Bronchial epithelial cell (primary cell): Measurements from ENCODE around the gene HAGH. TPM values are rescaled to one million over a fixed set of nuclear protein-coding genes. Genes with fewer than 3 reads are reported as not detected.

Experiments
- DNase-seq: peaks from one replicate; pipeline ENCODE4 v3.0.0-alpha.2; 2010; ENCODE audit warnings: low read depth
- FAIRE-seq: peaks from 2 replicates; lab custom pipeline; 2011; peaks lifted over from hg19 to GRCh38; lab: Jason Lieb, UNC
- H3K27me3 ChIP-seq: 2 replicates; pipeline ENCODE4 v1.5.1; 2011; ENCODE audit warnings: low read length; ENCODE audit not compliant: control insufficient read depth, insufficient read depth
- H3K36me3 ChIP-seq: 2 replicates; pipeline ENCODE4 v1.5.1; 2011; ENCODE audit warnings: low read length; ENCODE audit not compliant: control insufficient read depth, insufficient read depth
- H3K4me3 ChIP-seq: 2 replicates; pipeline ENCODE4 v1.5.1; 2011; ENCODE audit warnings: mild to moderate bottlenecking, low read depth, low read length, control low read depth
- CTCF ChIP-seq: IDR thresholded peaks from 2 replicates; pipeline ENCODE4 v1.5.1; 2011; ENCODE audit warnings: mild to moderate bottlenecking, moderate library complexity, low read length, control low read depth, inconsistent platforms; ENCODE audit not compliant: insufficient read depth, severe bottlenecking
- total RNA-seq: library from RNA; depleted of rRNA; stranded (reverse); fragments of >200 nt; gene quantifications from 2 replicates; pipeline ENCODE4 v1.2.1, GENCODE V29; 2014

Gene HAGH
- total RNA-seq, 1 donor from 2014 or later: 60.0 TPM

DNA sequence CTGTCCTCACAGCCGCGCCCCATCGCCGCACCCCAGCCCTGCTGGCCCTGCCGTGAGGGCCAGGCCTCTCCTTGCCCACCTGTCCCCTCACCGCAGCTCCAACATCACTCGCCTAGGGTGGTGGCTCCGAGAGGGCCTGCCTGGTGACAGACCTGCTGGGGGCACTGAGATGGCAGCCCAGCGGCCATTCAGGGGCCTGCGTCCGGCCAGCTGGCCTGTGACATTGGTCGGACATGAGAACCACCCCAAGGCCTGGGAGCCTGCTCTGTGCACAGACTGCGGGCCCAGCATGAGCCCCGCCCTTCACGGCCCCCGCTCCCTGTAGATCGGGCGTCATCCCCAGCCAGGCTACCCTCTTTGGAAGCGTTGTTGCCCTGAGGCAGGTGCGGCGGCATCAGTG is 67.1 kb downstream of the HAGH start:
- FAIRE-seq (no peak), DNase-seq (no peak)
- H3K27me3 ChIP-seq: no peaks in the 10 kb centered on the region
- H3K36me3 ChIP-seq: peaks cover 22% of the 10 kb centered on the region
- no peak for TF ChIP-seq CTCF
- H3K4me3 ChIP-seq: no peak overlapping the region

GRCh38 chr16:1758923-1759322 is 67.7 kb downstream of the HAGH start:
- Histone ChIP-seq H3K27me3 (no peaks in the 10 kb centered on the region), H3K36me3 (peaks cover 17% of the 10 kb centered on the region), H3K4me3 (no peak overlapping the region)
- no peak for FAIRE-seq
- no peak for TF ChIP-seq CTCF
- no peak for DNase-seq

GRCh38 chr16:1757714-1758461 is 68.7 kb downstream of the HAGH start:
- Histone ChIP-seq H3K36me3 (peaks cover 12% of the 10 kb centered on the region), H3K27me3 (no peaks in the 10 kb centered on the region), H3K4me3 (no peak overlapping the region)
- no peak for FAIRE-seq
- no peak for DNase-seq
- no peak for TF ChIP-seq CTCF

Other genes with a start within 250 kb of the HAGH start
- gene IFT140, start 214.8 kb downstream of the HAGH start, total RNA-seq: 10.8 and 12.4 TPM in 2 replicates
- gene CRAMP1, start 214.5 kb downstream of the HAGH start, total RNA-seq: 3.9 and 5.0 TPM in 2 replicates
- gene JPT2, start 148.5 kb downstream of the HAGH start, total RNA-seq: 55.0 and 59.2 TPM in 2 replicates
- 24.5 and 28.7 TPM in 2 replicates for gene MAPK8IP3, start 120.6 kb downstream of the HAGH start, total RNA-seq
- gene NME3, start 55.3 kb downstream of the HAGH start, total RNA-seq: 48.5 and 56.9 TPM in 2 replicates
- 5.8 and 6.1 TPM in 2 replicates for gene EME2, start 54.0 kb downstream of the HAGH start, total RNA-seq
- gene MRPS34, start 53.7 kb downstream of the HAGH start, total RNA-seq: 71.3 and 74.8 TPM in 2 replicates
- gene SPSB3, start 44.3 kb downstream of the HAGH start, total RNA-seq: 35.5 and 48.2 TPM in 2 replicates
- gene NUBP2, start 43.9 kb downstream of the HAGH start, total RNA-seq: 60.2 and 82.9 TPM in 2 replicates
- under 0.01 TPM in 1 of 2 replicates, not detected in the other for gene IGFALS, start 33.1 kb downstream of the HAGH start, total RNA-seq
- 61.6 and 61.9 TPM in 2 replicates for gene FAHD1, start 381 bp upstream of the HAGH start, total RNA-seq
- gene MEIOB, start 45.3 kb upstream of the HAGH start, total RNA-seq: 0.26 TPM in 1 of 2 replicates, not detected in the other
- 2.2 TPM in 1 of 2 replicates, not detected in the other for gene HS3ST6, start 91.6 kb upstream of the HAGH start, total RNA-seq
- gene MSRB1, start 116.4 kb upstream of the HAGH start, total RNA-seq: 2.9 and 6.0 TPM in 2 replicates
- gene RPL3L, start 127.9 kb upstream of the HAGH start, total RNA-seq: under 0.01 and 0.13 TPM in 2 replicates
- 115 and 219 TPM in 2 replicates for gene NDUFB10, start 132.7 kb upstream of the HAGH start, total RNA-seq
- 5,082 and 6,563 TPM in 2 replicates for gene RPS2, start 138.0 kb upstream of the HAGH start, total RNA-seq
- not detected in 2 replicates for gene RNF151, start 140.0 kb upstream of the HAGH start, total RNA-seq
- gene TBL3, start 145.2 kb upstream of the HAGH start, total RNA-seq: 38.5 and 44.5 TPM in 2 replicates
- 1.6 and 2.0 TPM in 2 replicates for gene NOXO1, start 154.6 kb upstream of the HAGH start, total RNA-seq
- gene GFER, start 157.4 kb upstream of the HAGH start, total RNA-seq: 16.1 and 18.4 TPM in 2 replicates
- gene SYNGR3, start 163.1 kb upstream of the HAGH start, total RNA-seq: 2.9 and 5.2 TPM in 2 replicates
- gene ZNF598, start 183.0 kb upstream of the HAGH start, total RNA-seq: 26.3 and 31.9 TPM in 2 replicates
- gene NPW, start 193.0 kb upstream of the HAGH start, total RNA-seq: 0.13 TPM in 1 of 2 replicates, not detected in the other
- 15.8 and 20.1 TPM in 2 replicates for gene NHERF2, start 200.1 kb upstream of the HAGH start, total RNA-seq
- 18.6 and 44.0 TPM in 2 replicates for gene NTHL1, start 221.0 kb upstream of the HAGH start, total RNA-seq
- 25.0 and 34.7 TPM in 2 replicates for gene TSC2, start 221.2 kb upstream of the HAGH start, total RNA-seq